HG02970 (cell line): ENCODE data around the gene TMOD3.

Experiments used
- ATAC-seq: cut with Tn5 transposase; IDR thresholded peaks from one replicate; pipeline ENCODE4 v1.9.1; 2021; ENCODE audit warnings: mild to moderate bottlenecking, moderate library complexity, moderate number of reproducible peaks; ENCODE audit not compliant: unreplicated experiment, low FRiP score

TMOD3 gene

DNA sequence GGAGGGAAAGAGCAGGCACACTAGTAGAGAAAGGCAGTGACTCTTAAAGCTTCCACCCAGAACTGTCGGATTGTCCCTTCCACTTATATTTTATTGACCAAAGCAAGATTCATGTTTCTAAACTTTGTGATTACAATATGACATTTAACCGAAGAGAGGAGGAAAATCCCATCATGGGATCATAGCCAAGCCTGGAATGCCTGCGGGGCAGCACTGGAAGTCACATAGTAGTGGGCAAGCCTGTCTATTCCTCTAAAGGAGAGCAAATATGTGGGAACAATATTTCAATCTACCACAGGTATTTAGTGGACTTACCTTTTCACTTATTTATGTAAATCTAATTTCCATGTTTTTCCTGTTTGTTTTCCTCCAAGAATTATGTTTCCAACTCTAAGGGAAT lies 3.8 kb upstream of the TMOD3 start:
- ATAC-seq, result no peak

- no peak for ATAC-seq
These were observed 655 bp upstream of the TMOD3 start for GRCh38 chr15:51828621-51829375.

DNA sequence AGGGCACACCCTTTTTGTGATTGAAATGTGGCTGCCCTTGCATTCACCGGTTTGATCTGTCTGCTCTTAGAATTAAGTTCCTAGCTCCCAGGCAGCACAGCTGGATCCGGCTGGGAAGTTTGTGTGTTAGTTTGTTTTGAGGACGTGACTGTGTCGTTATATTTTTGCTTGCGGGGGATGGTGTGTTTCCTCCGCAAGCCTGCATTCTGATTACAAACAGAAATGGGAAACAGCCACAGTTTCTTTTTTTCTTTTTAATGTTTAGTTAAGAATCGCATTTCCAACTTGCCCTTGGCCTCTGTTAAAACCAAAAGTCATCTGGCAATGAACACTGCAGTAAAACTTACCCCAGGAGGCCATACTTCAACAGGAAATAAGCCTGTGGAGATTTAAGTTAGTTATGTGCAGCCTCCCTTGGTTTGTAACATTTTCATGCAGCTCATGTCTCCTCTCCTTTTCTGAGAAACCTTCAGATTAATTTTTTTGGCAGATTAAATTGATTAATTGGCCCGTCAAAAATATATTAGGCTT lies 888 bp downstream of the TMOD3 start:
- ATAC-seq, result no peak

DNA sequence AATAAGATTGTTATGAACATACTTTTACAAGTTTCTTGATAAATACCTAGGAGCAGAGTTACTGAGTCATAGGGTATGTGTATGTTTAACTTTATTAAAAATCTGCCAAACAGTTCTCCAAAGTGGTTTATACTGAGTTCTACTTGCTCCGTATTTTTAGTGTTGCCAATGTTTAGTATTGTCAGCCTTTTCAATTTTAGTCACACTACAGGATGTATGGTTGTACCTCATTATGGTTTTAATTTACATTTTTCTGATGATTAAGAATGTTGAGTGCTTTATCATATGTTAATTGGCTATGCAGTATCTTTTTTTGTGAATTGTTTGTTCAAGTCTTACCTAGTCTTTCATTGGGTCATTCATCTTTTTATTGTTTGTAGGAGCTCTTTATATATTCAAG lies 4.3 kb downstream of the TMOD3 start:
- no peak for ATAC-seq

GRCh38 chr15:51837792-51838251 lies 8.4 kb downstream of the TMOD3 start:
- no peak for ATAC-seq

DNA sequence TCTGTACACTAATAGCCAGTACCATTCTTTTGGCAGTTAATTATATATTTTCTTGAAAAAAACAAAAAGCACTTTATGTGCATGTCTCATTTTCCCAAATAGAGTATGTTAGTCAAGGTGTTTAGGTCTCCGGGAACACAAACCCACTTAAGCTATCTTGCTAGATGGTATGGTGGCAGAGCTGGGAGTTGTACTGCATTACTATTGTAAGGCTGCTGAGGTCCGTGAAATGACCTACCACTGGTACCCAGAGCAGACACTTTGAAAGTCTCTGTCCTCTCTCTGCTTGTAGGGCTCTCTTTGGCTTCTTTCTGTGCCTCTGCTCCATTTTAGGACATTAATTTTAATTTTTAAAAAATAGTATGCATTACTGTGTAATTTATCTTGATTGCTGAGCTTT lies 8.8 kb downstream of the TMOD3 start:
- no peak for ATAC-seq

DNA sequence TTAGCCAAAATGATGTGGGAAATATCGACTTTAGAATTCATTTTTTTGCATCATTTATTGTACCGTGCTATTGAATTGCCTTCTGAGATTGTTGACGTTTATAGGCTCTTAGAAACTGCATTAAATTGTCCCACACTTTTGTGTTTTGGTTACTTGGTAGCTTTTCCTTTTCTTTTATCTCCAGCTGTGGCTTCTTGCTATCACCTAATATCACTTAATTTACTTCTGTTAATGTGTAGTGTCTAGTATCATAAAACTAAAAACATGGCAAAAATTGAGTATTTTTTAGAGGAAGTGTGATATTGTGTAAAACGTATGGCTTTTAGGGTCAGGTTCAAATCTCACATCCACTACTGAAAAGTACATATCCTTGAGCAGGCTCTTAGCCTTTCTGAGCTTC lies 11.2 kb downstream of the TMOD3 start:
- no peak for ATAC-seq

DNA sequence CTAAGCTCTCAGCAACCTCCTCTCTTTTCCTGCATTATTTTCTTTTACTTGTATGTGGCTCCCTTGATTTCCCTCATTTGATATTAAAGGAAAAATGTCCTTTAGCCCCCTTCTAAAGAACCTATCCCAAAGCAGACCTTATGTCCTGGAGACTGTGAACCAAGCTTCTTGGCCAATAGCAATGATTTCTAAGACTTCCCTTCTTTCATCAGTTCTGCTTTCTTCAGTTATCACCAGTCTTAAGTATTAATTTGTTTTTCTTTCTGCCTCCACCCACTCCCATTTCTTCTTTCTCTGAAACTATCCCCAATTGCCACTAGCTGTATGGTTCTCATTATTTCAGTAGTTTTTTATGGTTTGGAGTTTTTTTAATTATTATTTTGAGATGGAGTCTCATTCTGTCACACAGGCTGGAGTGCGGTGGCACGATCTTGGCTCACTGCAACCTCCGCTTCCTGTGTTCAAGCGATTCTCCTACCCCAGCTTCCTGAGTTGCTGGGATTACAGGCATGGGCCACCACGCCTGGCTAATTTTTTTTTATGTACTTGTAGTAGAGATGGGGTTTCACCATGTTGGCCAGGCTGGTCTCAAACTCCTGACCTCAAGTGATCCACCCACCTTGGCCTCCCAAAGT lies 12.1 kb downstream of the TMOD3 start:
- ATAC-seq, result no peak

DNA sequence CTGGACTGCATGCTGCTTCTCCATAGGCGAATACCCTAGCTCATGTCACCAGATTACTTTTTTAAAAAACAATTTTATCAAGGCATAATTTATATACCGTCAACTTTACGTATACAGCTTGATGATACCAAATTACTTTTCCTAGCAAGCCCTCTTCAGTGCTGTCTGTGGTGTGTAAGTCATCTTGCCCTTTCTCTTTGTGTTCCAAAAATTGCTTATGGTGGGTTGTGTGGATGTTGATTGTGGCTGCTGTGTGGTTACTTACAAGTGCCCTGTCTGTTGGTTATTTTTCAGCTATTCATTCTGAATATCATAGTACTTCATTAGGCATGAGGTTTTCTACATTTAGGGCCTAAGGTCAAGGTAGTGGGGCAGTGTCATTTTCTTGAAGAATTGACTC lies 12.8 kb downstream of the TMOD3 start:
- ATAC-seq, result no peak

DNA sequence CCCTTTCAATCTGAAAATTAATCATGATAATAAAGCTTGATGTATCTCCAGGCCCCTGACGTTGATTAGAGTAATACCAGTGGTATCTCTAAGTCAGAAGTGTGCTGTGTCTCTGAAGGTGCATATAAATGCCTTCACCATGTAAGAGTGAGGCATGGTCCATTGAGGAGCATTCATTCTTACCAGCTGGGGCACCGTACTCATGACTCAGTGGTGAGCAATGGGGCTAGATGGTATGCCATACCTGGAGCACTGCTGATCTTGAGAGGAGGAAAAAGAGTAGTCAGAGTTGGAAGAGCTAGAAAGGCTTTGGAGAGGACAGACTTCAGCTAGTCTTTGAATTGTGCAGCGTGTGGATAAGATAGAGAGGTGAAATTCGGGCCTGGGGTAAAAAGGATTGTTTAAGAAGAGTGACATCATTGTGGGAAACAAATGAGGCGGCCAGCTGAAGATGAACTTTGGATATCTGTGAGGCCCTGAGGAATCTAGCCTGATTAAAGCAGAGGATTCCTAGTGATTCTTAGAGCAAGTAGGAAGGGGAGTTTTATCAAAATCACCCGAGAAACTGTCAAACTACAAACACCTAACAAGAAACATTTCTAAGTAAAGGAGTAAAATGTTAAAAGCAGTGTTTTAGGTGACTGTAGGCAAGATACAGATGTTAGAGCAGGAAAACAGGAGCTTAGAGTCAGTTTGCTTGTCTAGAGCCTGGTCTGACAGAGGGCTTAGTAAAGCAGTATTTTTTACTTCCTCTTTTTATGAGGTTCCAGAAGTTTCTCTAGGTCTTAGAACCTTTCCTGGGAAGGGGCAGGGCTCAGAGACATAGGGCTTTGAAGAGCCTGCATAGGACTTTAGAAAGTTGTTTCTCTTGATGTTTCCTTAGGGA lies 13.6 kb downstream of the TMOD3 start:
- no peak for ATAC-seq

DNA sequence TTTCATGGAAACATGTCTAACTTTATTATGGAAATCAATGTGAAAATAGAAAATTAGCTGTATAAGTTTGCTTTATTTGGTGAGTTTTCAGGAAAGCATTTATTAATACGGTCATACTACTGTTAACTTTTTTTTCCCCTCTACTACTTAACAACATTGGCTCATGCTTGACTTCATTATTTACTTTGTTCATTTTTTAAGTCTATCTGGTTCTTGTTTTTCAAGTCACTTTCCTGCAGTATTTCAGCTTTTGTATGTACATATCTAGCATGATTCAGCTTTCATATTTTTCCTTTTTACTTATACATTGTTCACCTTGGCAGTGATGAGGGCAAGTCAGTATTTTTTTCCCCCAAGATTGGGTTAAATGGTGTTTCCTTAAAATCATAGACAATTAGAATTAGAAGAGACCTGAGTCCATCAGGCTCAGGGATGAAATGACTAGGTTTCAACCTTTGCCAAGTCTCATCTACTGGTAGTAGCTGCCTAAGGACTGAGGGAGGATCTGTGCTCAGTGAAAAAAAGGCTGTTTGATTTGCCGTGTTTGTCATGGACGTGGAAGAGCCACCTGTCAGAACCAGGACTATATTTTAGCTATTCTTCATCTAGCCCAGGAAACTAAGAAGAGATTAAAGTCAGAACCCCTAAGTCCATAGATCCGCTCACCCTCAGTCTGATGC lies 15.4 kb downstream of the TMOD3 start:
- ATAC-seq, result no peak

GRCh38 chr15:51846066-51846462 lies 16.6 kb downstream of the TMOD3 start:
- ATAC-seq, result no peak

GRCh38 chr15:51846463-51847230 lies 17.2 kb downstream of the TMOD3 start:
- no peak for ATAC-seq

DNA sequence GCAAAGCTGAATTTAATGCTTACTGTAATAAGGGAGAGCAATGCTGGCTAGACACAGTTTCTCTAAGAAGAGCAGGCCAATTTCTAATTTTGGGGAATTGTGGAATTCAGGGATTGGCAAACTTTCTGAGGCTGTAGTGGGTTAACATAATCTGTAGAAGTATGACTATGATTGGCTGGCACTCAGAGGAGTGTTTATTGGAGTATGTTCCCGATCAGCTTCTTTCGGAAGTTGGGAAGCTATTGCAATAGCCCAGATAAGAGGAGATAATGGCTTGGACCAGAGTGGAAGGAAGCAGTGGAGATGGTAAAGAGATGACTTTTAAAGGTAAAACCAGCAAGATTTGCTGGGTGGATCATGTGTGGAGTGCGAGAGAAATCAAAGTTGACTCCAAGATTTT lies 19.4 kb downstream of the TMOD3 start:
- no peak for ATAC-seq

GRCh38 chr15:51849860-51850259 lies 20.4 kb downstream of the TMOD3 start:
- no peak for ATAC-seq

- no peak for ATAC-seq
These were observed 24.5 kb downstream of the TMOD3 start for GRCh38 chr15:51853998-51854397.

DNA sequence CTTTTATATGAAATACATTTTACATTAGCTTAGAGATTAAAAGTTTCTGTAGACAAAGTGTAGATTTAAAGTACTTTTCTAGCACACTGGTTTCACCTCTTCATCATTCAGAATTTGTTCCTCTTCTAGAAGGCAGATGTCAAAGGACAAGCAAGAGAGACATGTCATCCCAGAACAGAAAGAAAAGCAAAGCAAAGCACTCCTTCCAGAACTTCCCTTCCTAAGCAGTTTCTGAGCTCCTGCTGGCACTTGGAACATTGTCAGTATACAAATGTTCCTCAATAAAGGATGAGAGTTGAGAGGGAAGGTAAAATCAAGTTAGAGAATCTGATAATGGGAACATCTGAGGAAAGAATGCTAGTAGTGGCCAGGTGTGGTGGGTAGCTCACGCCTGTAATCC lies 26.2 kb downstream of the TMOD3 start:
- ATAC-seq, result no peak

GRCh38 chr15:51856714-51857380 lies 27.4 kb downstream of the TMOD3 start:
- ATAC-seq, result no peak
